Stimulated activated CD8-positive, alpha-beta memory T cell treated with anti-CD3 and anti-CD28 coated beads, Interleukin-15, amount 100 ng/mL, for 1 hour (primary cell): ENCODE measurements around the gene SRGAP3.

Source experiments
- DNase-seq: peaks from one replicate; pipeline ENCODE4 v3.0.0-alpha.2; 2020; ENCODE audit warnings: low read depth

Gene SRGAP3

GRCh38 chr3:8985411-8985831, 264.0 kb downstream of the SRGAP3 start:
- DNase-seq, result no peak

- DNase-seq, result no peak
These were observed 264.9 kb downstream of the SRGAP3 start for GRCh38 chr3:8984526-8984925.

GRCh38 chr3:8984081-8984480, 265.4 kb downstream of the SRGAP3 start:
- no peak for DNase-seq

DNA sequence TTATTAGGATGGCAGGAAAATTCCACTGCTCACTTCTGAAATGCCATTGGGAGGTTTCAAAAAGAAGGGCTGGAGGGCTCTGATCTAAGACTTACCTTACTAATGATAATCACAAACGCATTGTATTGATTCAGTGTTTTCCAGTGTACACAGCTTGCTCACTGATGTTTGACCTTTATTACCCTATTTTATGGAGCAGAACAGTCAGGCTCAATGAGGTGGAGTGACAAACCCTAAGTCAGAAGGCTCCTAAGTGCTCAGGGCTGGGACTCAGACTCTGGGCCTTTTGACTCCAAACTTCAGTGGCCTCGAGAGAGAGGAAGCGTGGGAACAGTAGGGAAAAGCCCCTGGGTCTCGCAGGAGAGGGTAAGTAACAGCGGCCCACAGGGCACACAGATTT, 265.9 kb downstream of the SRGAP3 start:
- no peak for DNase-seq

DNA sequence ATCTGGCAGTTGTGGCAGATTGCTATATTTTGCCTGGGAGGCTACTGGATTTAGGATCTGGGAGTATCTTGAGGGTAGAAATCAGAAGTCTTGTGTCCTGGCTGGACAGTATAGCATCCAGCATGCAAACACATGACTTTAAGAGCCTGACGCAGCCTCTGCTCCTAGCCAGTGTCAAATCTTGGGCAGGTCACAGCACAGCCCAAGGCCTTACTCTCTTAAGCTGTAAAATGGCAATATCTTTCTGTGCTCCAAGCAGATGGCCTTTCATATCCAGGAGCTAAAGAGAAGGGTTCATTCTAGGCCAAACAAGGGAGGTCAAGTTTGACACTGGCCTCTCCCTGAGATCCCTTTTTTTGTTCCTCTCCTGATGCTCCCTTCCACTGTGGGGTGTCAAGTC, 266.4 kb downstream of the SRGAP3 start:
- no peak for DNase-seq

- DNase-seq, result no peak
These were observed 266.9 kb downstream of the SRGAP3 start for GRCh38 chr3:8982509-8982908.

- no peak for DNase-seq
These were observed 267.7 kb downstream of the SRGAP3 start for GRCh38 chr3:8981700-8982099.

- no peak for DNase-seq
These were observed 268.1 kb downstream of the SRGAP3 start for GRCh38 chr3:8981296-8981695.

DNA sequence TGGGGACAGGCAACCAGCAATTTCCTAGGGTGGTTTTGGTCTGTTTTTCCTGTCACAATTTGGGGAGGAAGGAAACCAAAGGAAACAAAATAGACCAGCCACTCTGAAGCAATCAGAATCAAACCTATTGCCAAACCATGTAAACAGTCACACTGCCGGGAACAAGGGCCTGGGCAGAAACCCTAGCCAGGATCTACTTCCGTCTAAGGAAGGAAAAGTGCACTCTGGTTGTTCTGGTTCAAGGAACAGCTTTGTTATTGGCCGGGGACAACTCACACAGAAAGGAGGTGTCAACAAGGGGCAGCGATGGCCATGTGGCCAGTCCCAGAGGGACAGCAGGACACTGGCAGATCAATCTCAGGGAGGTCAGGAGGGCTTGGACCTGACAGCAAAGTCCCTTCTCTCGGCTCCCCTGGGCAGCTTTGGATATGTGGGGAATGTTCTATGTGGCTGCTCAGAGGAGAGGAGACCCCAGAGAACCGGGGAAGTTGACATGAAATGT, 268.6 kb downstream of the SRGAP3 start:
- DNase-seq, result no peak

- DNase-seq, result no peak
These were observed 270.2 kb downstream of the SRGAP3 start for GRCh38 chr3:8979262-8979661.

- DNase-seq, result no peak
These were observed 270.9 kb downstream of the SRGAP3 start for GRCh38 chr3:8978551-8978950.

- DNase-seq, result no peak
These were observed 272.8 kb downstream of the SRGAP3 start for GRCh38 chr3:8976540-8977182.

GRCh38 chr3:8975081-8976020, 274.1 kb downstream of the SRGAP3 start:
- DNase-seq, result no peak

GRCh38 chr3:8974458-8974857, 275.0 kb downstream of the SRGAP3 start:
- no peak for DNase-seq

DNA sequence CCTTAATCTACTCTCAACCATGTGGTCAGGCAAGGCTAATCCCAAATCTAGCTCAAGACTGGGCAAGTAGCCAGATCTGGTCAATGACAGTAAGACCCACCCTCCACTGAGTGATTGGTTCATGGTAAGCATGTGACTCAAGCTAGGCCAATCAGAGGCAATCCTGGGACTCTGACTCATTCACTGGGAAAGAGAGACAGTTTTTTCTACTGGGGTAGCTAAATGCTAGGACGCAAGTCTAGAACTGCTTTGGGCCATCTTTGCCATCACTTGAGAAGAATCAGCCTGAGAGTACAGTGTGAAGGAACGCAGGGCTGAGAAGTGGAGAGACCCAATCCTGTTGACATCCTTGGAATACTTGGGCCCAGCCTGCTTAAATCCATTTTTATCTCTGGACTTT, 276.8 kb downstream of the SRGAP3 start:
- no peak for DNase-seq

GRCh38 chr3:8970971-8971589, 278.4 kb downstream of the SRGAP3 start:
- DNase-seq, result peak; percentile 56

- no peak for DNase-seq
These were observed 280.2 kb downstream of the SRGAP3 start for GRCh38 chr3:8969241-8969640.

DNA sequence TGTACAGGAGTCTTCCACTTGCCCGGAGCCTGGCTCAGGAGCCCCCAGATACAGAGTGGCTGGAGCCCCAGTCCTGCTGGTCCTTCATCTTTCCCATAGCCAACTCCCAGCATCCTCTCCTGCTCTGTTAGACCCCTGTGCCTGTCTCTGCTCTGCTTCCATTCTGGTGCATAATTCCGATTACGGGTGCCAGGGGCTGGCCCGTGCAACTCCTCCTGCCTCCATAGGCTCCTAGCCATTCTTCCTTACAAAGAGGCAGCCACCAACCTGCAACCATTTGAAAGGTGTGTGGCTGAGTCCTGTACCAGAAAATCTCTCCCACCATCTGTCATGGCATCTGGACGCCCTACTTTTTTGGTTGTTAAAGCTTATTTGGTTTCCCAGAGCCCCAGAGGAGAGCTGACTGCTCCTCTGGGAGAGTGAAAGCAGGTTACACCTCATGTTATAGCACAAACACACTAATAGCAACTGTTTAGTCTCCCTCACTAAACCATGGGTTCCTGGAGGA, 281.0 kb downstream of the SRGAP3 start:
- no peak for DNase-seq

GRCh38 chr3:8967553-8967952, 281.9 kb downstream of the SRGAP3 start:
- no peak for DNase-seq

DNA sequence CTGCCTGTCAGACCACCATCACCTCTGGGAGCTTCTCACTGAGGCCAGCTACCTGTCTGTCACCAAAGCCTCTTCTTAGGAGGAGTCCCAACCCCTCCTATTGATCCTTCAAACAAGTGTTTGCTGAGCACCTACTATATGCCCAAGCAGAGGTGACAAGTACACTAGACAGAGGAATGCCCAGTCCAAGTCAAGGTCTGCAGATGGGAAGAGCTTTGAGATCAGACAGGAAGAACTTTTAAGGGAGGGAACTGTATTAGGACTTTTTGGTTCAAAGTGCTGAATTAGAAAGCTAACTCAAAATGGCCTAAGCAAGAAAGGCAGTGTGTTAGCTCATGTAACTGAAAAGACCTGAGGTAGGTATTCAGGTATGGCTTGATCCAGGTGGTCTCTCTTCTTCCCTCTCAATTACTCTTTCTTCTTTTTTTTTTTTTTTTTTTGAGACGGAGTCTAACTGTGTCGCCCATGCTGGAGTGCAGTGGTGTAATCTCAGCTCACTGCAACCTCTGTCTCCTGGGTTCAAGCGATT, 282.6 kb downstream of the SRGAP3 start:
- no peak for DNase-seq

GRCh38 chr3:8966150-8966819, 283.2 kb downstream of the SRGAP3 start:
- DNase-seq, result no peak
